Adrenal gland (tissue), 5 donors: ENCODE measurements around the gene GMPPA.

Source experiments
- CTCF ChIP-seq, 6 experiments: fragments of 450-650 bp in 4 of 6; fragments of 200-600 bp in 2 of 6; sonication (generic) in 1 of 6; IDR thresholded peaks; 1 replicate in 5 of 6; 2 replicates in 1 of 6; pipeline versions ENCODE4 v1.5.1 to v1.8.0; 2016 to 2021; ENCODE audit warnings: antibody characterized with exemption in 6 of 6, mild to moderate bottlenecking in 2 of 6, moderate library complexity in 1 of 6
- POLR2A ChIP-seq, 2 donors: fragments of 450-650 bp; IDR thresholded peaks; one replicate each; pipeline ENCODE4 v1.6.1; 2017; ENCODE audit warnings: antibody characterized with exemption in 2 of 2, mild to moderate bottlenecking in 2 of 2, moderate library complexity in 1 of 2
- donor health status: DM: no; HTN: no; CAD: no.

- no peak for TF ChIP-seq POLR2A (IDR thresholded peaks at IDR 0.05)
- TF ChIP-seq CTCF (IDR thresholded peaks at IDR 0.05), result no peak
These were observed 14.0 kb downstream of the GMPPA start for GRCh38 chr2:219512524-219513216.
